ENCODE results near the gene CIRBP. TPM values are rescaled to one million over a fixed set of nuclear protein-coding genes. Genes with fewer than 3 reads are reported as not detected.

Gene CIRBP
- total and polyA plus RNA-seq, 9 of the 15 experiments (the other 6 are each of a cell fraction or from before 2014, with no cell fraction given) = 20.5 to 327 (median 176) TPM

DNA sequence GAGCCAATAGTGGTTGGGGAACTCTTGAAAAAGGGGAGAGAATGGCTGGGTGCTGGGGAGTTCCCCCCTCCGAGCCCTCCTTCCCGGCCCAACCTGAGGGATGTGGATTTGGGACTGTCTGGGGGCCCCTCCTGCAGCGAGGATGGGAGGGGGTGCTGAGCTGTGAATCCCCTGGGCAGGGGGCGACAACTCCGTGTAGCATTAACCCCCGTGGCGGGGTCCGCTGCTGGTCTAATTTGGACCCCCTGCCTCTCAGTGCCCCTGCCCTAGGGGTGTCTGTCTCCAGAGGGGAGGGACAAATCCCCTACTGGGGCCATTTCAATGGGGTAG lies 11.0 kb upstream of the CIRBP start (continued):
- TF ChIP-seq, protein P1, sequence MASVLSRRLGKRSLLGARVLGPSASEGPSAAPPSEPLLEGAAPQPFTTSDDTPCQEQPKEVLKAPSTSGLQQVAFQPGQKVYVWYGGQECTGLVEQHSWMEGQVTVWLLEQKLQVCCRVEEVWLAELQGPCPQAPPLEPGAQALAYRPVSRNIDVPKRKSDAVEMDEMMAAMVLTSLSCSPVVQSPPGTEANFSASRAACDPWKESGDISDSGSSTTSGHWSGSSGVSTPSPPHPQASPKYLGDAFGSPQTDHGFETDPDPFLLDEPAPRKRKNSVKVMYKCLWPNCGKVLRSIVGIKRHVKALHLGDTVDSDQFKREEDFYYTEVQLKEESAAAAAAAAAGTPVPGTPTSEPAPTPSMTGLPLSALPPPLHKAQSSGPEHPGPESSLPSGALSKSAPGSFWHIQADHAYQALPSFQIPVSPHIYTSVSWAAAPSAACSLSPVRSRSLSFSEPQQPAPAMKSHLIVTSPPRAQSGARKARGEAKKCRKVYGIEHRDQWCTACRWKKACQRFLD (CRISPR knock-in tag; IDR thresholded peaks at IDR 0.05) = no peak
- TF ChIP-seq ZNF239 (CRISPR knock-in tag; IDR thresholded peaks at IDR 0.05) = no peak
- TF ChIP-seq THRAP3 (IDR thresholded peaks at IDR 0.05; ENCODE audit: borderline replicate concordance) = no peak
- TF ChIP-seq NR4A1 (CRISPR knock-in tag; IDR thresholded peaks at IDR 0.05) = no peak
- TF ChIP-seq NR4A1 (tag; IDR thresholded peaks at IDR 0.05) = no peak
- TF ChIP-seq, protein P2, sequence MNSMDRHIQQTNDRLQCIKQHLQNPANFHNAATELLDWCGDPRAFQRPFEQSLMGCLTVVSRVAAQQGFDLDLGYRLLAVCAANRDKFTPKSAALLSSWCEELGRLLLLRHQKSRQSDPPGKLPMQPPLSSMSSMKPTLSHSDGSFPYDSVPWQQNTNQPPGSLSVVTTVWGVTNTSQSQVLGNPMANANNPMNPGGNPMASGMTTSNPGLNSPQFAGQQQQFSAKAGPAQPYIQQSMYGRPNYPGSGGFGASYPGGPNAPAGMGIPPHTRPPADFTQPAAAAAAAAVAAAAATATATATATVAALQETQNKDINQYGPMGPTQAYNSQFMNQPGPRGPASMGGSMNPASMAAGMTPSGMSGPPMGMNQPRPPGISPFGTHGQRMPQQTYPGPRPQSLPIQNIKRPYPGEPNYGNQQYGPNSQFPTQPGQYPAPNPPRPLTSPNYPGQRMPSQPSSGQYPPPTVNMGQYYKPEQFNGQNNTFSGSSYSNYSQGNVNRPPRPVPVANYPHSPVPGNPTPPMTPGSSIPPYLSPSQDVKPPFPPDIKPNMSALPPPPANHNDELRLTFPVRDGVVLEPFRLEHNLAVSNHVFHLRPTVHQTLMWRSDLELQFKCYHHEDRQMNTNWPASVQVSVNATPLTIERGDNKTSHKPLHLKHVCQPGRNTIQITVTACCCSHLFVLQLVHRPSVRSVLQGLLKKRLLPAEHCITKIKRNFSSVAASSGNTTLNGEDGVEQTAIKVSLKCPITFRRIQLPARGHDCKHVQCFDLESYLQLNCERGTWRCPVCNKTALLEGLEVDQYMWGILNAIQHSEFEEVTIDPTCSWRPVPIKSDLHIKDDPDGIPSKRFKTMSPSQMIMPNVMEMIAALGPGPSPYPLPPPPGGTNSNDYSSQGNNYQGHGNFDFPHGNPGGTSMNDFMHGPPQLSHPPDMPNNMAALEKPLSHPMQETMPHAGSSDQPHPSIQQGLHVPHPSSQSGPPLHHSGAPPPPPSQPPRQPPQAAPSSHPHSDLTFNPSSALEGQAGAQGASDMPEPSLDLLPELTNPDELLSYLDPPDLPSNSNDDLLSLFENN (IDR thresholded peaks at IDR 0.05; ENCODE audit: low read depth in 2 of 2, low read length in 2 of 2) = no peak
- TF ChIP-seq SMAD2 (IDR thresholded peaks at IDR 0.05; ENCODE audit: low read depth, low read length) = no peak
- no peak for TF ChIP-seq PHTF2 (CRISPR knock-in tag; IDR thresholded peaks at IDR 0.05)
- peak; percentile 62 for TF ChIP-seq RBFOX2 (IDR thresholded peaks at IDR 0.05; ENCODE audit: low read depth, low read length)
- TF ChIP-seq RAD21 (CRISPR knock-in tag; conservative IDR thresholded peaks at IDR 0.05 in 1 of 2, IDR thresholded peaks at IDR 0.05 in 1 of 2) = no peak
- no peak for TF ChIP-seq ZNF699 (CRISPR knock-in tag; IDR thresholded peaks at IDR 0.05; ENCODE audit: insufficient replicate concordance)
- no peak for TF ChIP-seq ZNF431 (CRISPR knock-in tag; IDR thresholded peaks at IDR 0.05)
- no peak for TF ChIP-seq NBN (IDR thresholded peaks at IDR 0.05; ENCODE audit: low read depth)
- no peak for TF ChIP-seq STAG1 (CRISPR knock-in tag; IDR thresholded peaks at IDR 0.05; ENCODE audit: borderline replicate concordance)
- TF ChIP-seq KLF13 (tag; IDR thresholded peaks at IDR 0.05; ENCODE audit: borderline replicate concordance, low read depth) = no peak
- no peak for TF ChIP-seq SIRT6 (IDR thresholded peaks at IDR 0.05; ENCODE audit: low read depth, low read length)
- no peak for TF ChIP-seq CREBBP (IDR thresholded peaks at IDR 0.05; ENCODE audit: low read depth, low read length)
- no peak for TF ChIP-seq NELFE (IDR thresholded peaks at IDR 0.05; ENCODE audit: insufficient read depth, insufficient read length)
- TF ChIP-seq RBM15 (IDR thresholded peaks at IDR 0.05; ENCODE audit: insufficient read depth, low read length) = no peak
- TF ChIP-seq, protein P3, sequence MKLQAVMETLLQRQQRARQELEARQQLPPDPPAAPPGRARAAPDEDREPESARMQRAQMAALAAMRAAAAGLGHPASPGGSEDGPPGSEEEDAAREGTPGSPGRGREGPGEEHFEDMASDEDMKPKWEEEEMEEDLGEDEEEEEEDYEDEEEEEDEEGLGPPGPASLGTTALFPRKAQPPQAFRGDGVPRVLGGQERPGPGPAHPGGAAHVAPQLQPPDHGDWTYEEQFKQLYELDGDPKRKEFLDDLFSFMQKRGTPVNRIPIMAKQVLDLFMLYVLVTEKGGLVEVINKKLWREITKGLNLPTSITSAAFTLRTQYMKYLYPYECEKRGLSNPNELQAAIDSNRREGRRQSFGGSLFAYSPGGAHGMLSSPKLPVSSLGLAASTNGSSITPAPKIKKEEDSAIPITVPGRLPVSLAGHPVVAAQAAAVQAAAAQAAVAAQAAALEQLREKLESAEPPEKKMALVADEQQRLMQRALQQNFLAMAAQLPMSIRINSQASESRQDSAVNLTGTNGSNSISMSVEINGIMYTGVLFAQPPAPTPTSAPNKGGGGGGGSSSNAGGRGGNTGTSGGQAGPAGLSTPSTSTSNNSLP (IDR thresholded peaks at IDR 0.05; ENCODE audit: borderline replicate concordance, low read depth, low read length) = no peak
- TF ChIP-seq ZNF57 (CRISPR knock-in tag; IDR thresholded peaks at IDR 0.05) = no peak
- TF ChIP-seq CBFA2T3 (IDR thresholded peaks at IDR 0.05) = no peak
- no peak for TF ChIP-seq OTX1 (CRISPR knock-in tag; IDR thresholded peaks at IDR 0.05)
- no peak for TF ChIP-seq SIX5 (IDR thresholded peaks at IDR 0.05; ENCODE audit: borderline replicate concordance in 1 of 2, insufficient read depth in 1 of 2, low read depth in 1 of 2, low read length in 2 of 2)

Measured in K562 (cell line).